ENCODE measurements around the gene GMCL2.
"Not testable (repeated sequence)": the region's sequence is repeated elsewhere in the genome, so short reads cannot be mapped to it uniquely, and the experiment has no call there.

Gene GMCL2

GRCh38 chr5:178187014-178187413, at the start of gene GMCL2:
Gene GMCL2 (minus strand): TSS chr5:178187371. CDS start chr5:178187299, 72 bp downstream.
- DNase-seq, result no peak

- no peak for DNase-seq
Observed at GRCh38 chr5:178236679-178237078, 49.5 kb upstream of the GMCL2 start.

DNA sequence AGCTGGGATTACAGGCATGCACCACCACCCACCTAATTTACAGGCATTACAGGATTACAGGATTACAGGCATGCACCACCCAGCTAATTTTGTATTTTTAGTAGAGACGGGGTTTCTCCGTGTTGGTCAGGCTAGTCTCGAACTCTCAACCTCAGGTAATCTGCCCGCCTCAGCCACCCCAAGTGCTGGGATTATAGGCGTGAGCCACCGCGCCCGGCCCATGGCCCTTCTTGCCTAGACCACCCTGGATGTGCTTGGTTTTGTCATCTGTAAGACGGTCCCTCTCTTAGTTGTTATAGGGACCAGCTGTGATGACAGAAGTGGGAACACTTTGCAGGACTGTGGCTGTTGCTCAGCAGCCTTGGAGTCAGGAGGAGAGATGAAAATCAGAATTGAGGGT, 49.0 kb upstream of the GMCL2 start:
- no peak for DNase-seq

DNA sequence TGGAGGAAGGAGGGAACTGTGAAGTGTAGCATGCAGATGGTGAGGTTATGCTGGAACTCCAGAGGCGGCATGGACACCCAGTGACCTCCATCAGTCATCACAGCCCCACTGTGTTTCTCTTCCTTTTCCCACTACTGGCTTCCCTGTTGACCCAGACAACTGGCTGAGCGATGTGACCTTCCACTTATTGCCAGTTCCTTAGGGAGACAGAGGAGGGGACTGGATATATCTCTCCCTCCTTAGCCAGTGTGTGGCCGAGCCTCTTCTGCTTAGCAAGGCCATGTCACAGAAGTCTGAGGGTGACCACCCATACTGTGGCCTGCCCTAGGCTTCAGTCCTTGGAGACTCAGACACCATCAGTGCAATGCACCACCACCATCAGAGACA, 48.4 kb upstream of the GMCL2 start:
- no peak for DNase-seq

DNA sequence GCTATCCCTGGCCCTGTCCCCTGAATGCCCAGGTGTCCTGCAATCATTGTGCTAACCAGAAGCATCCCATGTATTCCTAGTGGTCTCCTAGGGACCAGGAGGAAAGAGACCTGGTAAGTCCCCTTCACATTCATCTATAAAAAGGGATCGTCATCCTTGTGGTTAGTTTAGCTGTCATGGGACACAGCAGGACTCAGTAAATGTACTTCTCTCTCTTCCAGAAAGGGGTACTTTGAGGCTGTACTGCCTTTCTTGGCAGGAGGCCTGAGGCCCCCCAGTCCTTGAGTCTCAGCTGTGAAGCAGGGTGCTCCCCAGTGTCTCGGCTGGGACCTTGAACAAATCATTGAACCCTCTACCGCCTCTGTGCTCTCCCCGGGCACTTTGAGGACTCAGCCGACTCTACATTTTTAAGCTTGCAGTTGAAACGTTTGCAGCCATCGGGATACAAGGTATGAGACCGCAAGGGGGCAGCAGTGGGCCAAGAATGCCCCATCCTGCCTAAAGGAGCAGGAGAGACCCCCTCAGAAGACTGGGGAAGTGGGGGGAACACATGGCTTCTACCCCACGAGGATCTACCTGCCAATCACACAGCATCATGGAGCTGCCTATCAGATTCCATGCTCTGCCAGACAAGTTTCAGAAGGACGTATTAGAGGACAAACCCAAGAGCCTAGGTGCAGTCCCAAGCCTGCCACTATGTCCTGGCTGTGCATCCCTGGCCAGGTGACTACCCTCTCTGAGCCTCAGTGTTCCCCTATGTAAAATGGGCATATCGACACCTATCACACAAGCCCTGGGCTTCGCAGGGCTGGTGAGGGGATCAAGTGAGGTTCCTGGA, 47.8 kb upstream of the GMCL2 start:
- peak; percentile 88 to 90 for DNase-seq

DNA sequence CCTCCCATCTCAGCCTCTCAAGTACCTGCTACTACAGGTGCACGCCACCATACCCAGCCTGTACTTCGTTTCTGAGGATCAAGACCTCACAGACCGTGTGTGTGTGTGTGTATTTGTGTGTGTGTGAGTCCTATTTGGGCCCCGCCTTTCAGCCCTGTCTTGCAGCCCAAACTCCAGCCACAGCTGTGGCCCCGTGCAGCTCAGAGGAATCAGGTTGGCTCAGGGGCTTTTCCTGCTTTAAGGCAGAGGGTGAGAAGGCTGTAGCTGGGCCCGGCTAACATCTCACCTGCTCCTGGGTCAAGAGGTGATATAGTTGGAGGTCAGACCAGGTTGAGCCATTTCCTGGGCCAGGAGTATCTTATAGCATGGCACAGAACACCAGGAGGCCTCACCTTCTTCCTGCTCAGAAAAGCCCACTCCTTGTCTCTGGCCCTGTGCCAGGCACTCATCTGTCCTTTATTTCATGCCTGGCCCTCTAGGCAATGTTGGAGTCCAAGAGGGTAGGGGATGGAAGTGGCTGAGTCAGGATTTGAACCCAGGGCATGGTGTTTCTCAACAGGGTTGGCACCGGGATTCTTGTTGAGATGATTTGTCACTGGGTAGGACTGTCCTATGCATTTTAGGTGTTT, 47.1 kb upstream of the GMCL2 start:
- DNase-seq, result no peak

DNA sequence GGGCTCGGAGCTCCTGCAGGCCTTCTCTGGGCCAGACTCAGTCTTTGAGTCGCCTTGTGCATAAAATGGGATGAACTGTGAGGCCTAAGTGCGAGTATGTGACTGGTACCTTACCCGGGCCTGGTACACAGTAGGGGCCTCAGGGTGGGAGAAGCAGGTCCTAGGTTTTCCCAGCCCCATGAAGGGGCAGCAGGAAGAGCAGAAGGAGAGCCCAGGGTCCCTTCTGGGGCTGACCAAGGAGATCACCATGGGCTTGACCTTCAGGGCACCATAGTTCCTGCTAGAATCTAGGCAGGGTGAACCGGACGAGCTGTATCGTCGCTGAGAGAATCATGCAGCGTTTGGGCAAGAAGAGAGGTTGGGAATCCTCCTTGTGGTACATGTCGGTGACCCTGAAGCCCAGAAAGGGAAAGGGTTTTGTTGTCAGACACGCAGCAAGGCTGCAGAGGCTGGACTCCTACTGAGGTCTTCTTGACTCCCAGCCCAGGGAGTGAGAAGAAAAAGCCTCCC, 45.8 kb upstream of the GMCL2 start:
- DNase-seq, result no peak

- DNase-seq, result peak; percentile 85 to 87
Observed at GRCh38 chr5:178232124-178232919, 45.2 kb upstream of the GMCL2 start, which contains the start of gene PHYKPL. Gene PHYKPL (minus strand): TSS chr5:178232802. CDS start chr5:178232550, 252 bp downstream.

- DNase-seq, result no peak
Observed at GRCh38 chr5:178231539-178232123, 44.5 kb upstream of the GMCL2 start.

DNA sequence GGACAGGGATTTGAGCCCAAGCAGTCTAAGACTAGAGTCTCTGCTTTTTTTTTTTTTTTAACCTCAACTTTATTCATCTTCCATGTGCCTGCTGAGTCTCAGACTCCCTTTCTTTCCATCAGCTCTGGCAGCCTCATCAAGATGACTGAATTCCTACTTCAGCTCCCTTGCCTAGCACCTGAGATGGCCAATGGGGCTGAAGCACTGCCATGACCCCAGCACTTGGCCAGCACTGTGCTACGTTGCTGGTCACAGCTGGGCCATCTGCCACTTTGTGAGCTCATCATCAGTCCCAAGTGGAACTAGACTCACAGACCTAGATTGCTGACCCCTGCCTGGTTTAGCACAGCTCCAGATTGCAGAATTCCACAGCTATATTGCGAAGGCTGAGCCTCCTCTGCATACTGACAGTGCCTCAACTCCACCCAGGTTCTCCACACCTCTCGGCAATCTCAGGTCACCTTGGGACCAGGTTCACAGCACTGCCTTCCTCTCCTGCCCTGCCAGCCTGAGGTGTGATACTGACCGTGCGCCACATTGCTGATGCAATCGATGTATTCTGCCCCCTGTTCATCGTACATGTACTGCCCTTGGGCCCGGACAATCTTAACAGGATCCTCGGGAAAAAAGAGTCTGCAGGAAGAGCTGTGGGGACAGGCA, 43.8 kb upstream of the GMCL2 start:
- no peak for DNase-seq

GRCh38 chr5:178229861-178230260, 42.7 kb upstream of the GMCL2 start:
- DNase-seq, result no peak

DNA sequence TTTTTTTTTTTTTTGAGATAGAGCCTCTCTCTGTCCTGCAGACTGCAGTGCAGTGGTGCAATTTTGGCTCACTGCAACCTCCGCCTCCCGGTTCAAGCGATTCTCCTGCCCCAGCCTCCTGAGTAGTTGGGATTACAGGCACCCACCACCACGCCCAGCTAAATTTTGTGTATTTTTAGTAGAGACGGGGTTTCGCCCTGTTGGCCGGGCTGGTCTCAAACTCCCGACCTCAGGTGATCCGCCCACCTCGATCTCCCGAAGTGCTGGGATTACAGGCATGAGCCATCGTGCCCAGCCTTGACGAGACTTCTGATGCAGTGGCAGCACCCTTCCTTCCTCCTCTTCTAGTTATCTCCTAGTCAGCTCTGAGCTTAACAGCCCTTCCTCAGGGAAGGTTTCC, 41.9 kb upstream of the GMCL2 start:
- DNase-seq, result not testable (repeated sequence)

GRCh38 chr5:178228609-178229008, 41.4 kb upstream of the GMCL2 start:
- no peak for DNase-seq

GRCh38 chr5:178227929-178228328, 40.8 kb upstream of the GMCL2 start:
- DNase-seq, result no peak

DNA sequence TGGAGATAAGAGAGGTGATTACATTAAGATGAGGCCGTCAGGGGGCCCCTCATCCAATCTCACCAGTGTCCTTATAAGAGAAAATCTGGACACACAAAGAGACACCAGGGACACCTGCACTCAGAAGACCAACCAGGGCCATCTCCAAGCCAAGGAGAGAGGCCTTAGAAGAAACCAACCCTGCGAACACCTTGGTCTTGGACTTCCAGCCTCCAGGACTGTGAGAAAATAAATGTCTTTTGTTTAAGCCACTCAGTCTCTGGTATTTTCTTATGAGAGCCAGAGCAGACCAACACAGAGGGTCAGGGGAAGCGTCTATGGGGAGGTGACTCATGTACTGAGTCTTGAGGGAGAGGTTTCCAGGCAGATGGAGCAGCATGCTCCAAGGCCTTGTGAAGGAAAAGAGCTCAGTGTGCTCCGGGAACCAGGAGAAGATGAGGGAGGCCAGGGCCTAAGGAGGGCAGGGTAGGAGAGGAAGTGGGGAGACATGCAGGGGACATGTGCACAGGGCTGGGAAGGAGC, 40.0 kb upstream of the GMCL2 start:
- no peak for DNase-seq

DNA sequence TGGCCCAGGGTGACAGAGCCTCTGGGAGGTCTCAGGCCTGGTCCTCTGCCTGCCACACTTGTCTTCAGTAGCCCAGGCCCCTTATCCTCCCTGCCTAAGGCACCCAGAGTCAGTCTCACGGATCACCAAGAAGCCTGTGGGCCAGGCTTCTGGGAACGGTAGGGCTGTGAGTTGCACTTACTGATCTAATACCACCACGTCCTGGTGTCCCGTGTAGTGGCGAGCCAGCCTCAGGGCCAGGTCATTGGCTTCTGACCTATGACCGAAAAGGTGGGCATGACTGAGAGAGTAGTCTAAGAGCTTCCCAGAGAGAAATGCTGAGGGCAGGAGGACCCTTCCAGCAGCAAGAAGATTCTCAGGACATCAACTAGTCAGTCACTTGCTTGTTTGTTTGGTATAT, 38.0 kb upstream of the GMCL2 start:
- no peak for DNase-seq

GRCh38 chr5:178224403-178224802, 37.2 kb upstream of the GMCL2 start:
- no peak for DNase-seq

GRCh38 chr5:178223828-178224335, 36.7 kb upstream of the GMCL2 start:
- no peak for DNase-seq

DNA sequence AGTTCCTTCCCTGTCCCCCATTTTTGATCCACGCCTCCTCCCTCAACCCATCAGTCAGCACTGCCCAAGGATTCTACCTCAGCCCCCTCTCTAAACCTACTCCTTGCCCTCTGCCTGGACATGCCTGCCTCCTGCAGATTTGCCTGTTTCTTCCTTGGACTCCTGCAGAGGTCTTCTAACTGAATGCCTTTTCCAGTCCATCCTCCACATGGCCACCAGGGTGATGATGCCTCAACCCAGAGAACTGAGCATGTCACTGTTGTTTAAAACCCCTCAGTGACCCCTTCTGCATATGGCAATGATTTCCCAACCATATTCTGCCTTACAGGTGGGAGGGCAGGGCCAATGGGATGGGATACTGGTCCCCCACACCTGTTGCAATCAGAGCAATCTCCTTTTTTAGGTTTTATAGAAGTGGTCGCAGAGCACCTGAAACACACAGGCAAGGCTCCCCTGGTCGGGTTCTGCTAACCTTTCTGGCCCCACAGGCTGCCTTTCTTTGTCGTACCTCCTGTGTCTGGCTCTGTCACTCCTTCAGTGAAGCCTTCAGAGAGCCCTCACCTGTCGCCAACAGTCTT, 36.1 kb upstream of the GMCL2 start:
- no peak for DNase-seq

DNA sequence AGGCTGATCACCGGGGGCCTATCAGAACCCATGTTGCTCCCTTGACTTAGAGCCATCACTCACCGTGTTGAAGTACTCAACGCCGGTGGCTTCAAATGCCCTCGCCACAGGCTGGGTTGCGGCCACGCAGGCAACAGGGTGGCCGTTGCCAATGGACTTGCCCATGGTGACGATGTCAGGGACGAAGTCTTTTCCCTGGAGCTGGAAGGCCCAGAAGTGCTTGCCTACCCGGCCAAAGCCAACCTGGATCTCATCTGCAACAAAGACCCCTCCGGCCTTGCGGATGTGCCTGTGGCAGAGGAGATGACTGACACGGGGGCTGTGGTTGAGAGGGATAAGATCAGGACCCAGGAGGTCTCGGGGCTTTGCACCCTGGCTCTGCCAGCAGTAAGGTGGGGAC, 35.1 kb upstream of the GMCL2 start:
- DNase-seq, result no peak

GRCh38 chr5:178221853-178222252, 34.7 kb upstream of the GMCL2 start:
- DNase-seq, result no peak

DNA sequence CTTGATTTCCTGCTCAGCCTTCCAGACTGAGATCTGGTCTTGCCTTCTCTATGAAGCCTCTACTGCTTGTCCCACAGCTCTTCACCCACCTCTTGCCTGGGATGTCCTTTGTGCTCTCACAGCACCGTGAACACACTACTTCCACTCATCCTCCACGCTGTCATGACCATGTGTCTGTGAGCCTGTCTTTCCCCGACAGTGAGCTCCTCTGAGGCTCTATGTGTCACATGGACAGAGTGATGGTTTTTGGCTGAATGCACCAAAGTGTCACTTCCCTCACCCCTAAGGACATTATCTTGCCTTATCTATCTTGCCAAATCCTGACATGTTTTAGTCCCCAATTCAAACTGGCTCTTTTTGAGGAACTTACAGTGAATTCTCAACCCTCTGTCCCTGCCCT, 34.1 kb upstream of the GMCL2 start:
- DNase-seq, result no peak
